GM19324 (cell line): Measurements from ENCODE around the gene LAD1.

ENCODE experiments used
- ATAC-seq: cut with Tn5 transposase; IDR thresholded peaks from one replicate; pipeline ENCODE4 v1.9.1; 2021; ENCODE audit warnings: mild to moderate bottlenecking, moderate library complexity; ENCODE audit not compliant: unreplicated experiment, low FRiP score

Gene LAD1

DNA sequence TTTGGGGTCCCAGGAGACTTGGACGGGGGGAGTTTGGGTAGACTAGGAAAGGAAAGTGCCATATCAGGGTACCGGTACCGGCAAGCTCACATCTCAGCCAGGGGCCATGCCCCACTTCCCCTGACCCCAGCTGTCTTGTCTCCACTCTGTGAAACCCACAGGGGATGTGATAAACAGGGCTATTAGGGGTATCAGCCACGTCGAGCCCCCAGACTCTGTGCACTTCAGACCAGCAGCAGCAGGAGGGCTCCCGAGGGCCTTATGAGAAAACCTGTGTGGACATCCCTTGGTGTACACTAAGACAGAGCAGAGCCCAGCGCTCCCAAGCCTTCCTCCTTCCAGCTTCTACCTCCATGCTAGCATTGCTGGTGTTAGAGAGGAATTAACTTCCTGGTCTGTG lies 68.0 kb downstream of the LAD1 start:
- ATAC-seq, result no peak
